Endothelial cell (in vitro differentiated cells): Measurements from ENCODE around the gene SUPT3H. TPM values are rescaled to one million over a fixed set of nuclear protein-coding genes. Genes with fewer than 3 reads are reported as not detected.
A peak's percentile ranks its signal among the peaks of the same experiment; 100 is the strongest.
"Not testable (repeated sequence)": the region's sequence is repeated elsewhere in the genome, so short reads cannot be mapped to it uniquely, and the experiment has no call there.

ENCODE experiments used
- DNase-seq: peaks from one replicate; pipeline ENCODE4 v3.0.0; 2021; ENCODE audit warnings: low spot score
- H3K27ac Mint-ChIP-seq: one replicate; pipeline ENCODE4 v1.8.0; 2021; ENCODE audit warnings: mixed read lengths, inconsistent platforms; ENCODE audit not compliant: unreplicated experiment
- H3K27me3 Mint-ChIP-seq: one replicate; pipeline ENCODE4 v1.8.0; 2021; ENCODE audit warnings: mild to moderate bottlenecking, moderate library complexity, mixed read lengths, inconsistent platforms; ENCODE audit not compliant: unreplicated experiment
- H3K36me3 Mint-ChIP-seq: one replicate; pipeline ENCODE4 v1.8.0; 2021; ENCODE audit warnings: mild to moderate bottlenecking, low read depth, mixed read lengths, inconsistent platforms; ENCODE audit not compliant: unreplicated experiment
- H3K4me1 Mint-ChIP-seq: one replicate; pipeline ENCODE4 v1.8.0; 2021; ENCODE audit warnings: mild to moderate bottlenecking, mixed read lengths, inconsistent platforms; ENCODE audit not compliant: unreplicated experiment
- H3K4me3 Mint-ChIP-seq: one replicate; pipeline ENCODE4 v1.8.0; 2021; ENCODE audit warnings: mild to moderate bottlenecking, mixed read lengths, inconsistent platforms; ENCODE audit not compliant: unreplicated experiment
- H3K9me3 Mint-ChIP-seq: one replicate; pipeline ENCODE4 v1.8.0; 2021; ENCODE audit warnings: mixed read lengths, inconsistent platforms; ENCODE audit not compliant: unreplicated experiment
- total RNA-seq: library from RNA; stranded (reverse); fragmentation: NEBNext Ultra II Directional; extraction: Animal tissue kit (Norgen Biotek cat#: 25700); gene quantifications from one replicate; pipeline ENCODE4 v1.2.1, GENCODE V29; 2021; ENCODE audit not compliant: unreplicated experiment
- TF ChIP-seq, protein P1 (sequence below): fragments of 200-600 bp; sonication (generic); IDR thresholded peaks from one replicate; pipeline ENCODE4 v1.5.0; 2021; ENCODE audit warnings: antibody characterized with exemption; ENCODE audit not compliant: unreplicated experiment

The SUPT3H gene
- total RNA-seq, 1 donor from 2014 or later, result 28.5 TPM

DNA sequence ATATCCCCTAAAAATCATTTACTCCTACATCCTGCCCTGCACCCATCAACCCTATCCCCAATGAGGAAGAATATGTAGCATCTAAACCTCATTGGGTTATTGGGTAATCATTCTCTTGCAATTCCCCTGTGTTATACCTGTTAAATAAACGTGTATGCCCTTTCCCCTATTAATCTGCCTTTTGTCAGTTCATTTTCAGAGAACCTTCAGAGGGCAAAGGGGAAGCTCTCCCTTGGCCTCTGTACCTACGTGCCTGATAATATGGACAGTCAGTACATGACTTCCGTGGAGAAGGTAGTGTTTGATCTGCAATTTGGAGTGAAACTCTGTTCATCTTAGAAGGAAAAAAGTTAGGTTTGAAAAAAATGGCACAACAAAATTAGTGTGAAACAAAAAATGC lies 223.1 kb downstream of the SUPT3H start:
- TF ChIP-seq, protein P1, sequence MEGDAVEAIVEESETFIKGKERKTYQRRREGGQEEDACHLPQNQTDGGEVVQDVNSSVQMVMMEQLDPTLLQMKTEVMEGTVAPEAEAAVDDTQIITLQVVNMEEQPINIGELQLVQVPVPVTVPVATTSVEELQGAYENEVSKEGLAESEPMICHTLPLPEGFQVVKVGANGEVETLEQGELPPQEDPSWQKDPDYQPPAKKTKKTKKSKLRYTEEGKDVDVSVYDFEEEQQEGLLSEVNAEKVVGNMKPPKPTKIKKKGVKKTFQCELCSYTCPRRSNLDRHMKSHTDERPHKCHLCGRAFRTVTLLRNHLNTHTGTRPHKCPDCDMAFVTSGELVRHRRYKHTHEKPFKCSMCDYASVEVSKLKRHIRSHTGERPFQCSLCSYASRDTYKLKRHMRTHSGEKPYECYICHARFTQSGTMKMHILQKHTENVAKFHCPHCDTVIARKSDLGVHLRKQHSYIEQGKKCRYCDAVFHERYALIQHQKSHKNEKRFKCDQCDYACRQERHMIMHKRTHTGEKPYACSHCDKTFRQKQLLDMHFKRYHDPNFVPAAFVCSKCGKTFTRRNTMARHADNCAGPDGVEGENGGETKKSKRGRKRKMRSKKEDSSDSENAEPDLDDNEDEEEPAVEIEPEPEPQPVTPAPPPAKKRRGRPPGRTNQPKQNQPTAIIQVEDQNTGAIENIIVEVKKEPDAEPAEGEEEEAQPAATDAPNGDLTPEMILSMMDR, result no peak
- Mint-ChIP-seq H3K9me3 (no peaks in the 10 kb centered on the region), H3K4me3 (no peak overlapping the region), H3K27ac (peak overlapping the region; percentile 4), H3K4me1 (peaks cover 14% of the 10 kb centered on the region), H3K36me3 (no peaks in the 10 kb centered on the region), H3K27me3 (peaks cover 1% of the 10 kb centered on the region)
- DNase-seq, result no peak

DNA sequence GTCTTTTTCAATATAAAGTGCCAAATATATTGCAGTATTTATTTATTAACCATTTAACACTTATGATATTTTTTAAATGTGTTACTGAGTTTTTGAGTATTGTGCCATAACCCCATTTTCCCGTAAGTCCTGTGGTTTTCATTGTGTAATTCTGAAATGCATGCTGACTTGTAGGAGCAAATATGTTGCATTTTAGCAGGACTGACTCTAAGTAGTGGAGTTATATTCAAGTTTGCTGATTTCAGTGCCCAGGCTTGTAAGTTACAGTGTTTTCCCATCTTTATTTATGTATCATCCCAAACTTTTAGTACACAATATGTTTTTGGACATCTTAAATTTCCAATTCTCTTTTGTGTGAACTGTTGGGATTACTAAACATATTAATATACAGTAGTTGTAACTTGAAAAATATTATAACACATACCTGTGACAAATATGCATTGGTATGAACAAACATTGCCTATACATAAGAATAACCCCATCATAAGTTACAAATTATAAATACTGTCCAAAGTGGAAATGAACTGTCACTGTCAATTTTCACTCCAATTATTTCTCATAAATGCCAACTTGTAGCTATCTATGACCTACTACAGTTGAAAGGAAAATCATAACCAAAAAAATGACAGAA lies 228.9 kb downstream of the SUPT3H start:
- H3K4me1 Mint-ChIP-seq, result peaks cover 2% of the 10 kb centered on the region
- DNase-seq, result no peak
- no peak overlapping the region for H3K27ac Mint-ChIP-seq
- no peaks in the 10 kb centered on the region for H3K9me3 Mint-ChIP-seq
- H3K4me3 Mint-ChIP-seq, result no peak overlapping the region
- TF ChIP-seq, protein P1, result no peak
- no peaks in the 10 kb centered on the region for H3K36me3 Mint-ChIP-seq
- no peaks in the 10 kb centered on the region for H3K27me3 Mint-ChIP-seq

DNA sequence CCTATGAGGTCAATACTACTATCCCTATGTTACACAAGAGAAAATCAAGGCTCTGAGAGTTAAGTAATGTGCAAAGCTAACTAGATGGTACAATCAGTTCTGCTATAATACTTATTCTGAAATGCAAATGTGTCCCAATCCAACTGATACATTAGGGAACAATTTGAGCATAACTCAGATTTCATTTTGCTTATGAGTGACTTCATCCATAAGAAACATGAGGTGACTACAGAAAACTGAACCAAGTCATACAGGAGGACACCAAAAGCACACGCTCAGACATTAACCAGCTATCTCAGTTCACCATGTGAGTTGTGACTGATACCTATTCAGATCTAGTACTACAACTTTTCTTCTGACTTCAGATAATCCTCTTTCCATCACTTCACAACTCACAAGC lies 229.5 kb downstream of the SUPT3H start:
- H3K36me3 Mint-ChIP-seq, result no peaks in the 10 kb centered on the region
- H3K4me3 Mint-ChIP-seq, result no peak overlapping the region
- no peak for DNase-seq
- no peak overlapping the region for H3K27ac Mint-ChIP-seq
- H3K27me3 Mint-ChIP-seq, result no peaks in the 10 kb centered on the region
- peaks cover 2% of the 10 kb centered on the region for H3K4me1 Mint-ChIP-seq
- no peaks in the 10 kb centered on the region for H3K9me3 Mint-ChIP-seq
- TF ChIP-seq, protein P1, result no peak

DNA sequence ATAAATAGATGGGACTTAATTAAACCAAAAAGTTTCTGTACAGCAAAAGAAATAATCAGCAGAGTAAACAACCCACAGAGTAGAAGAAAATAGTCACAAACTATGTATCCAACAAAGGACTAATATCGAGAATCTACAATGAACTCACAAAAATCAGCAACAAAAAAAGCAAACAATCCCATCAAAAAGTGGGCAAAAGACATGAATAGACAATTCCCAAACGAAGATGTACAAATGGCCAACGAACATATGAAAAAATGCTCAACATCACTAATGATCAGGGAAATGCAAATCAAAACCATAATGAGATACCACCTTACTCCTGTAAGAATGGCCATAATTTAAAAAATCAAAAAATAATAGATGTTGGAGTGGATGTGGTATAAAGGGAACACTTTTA lies 232.1 kb downstream of the SUPT3H start:
- not testable (repeated sequence) for H3K4me3 Mint-ChIP-seq, H3K4me1 Mint-ChIP-seq, DNase-seq, H3K27ac Mint-ChIP-seq, H3K9me3 Mint-ChIP-seq, H3K27me3 Mint-ChIP-seq, H3K36me3 Mint-ChIP-seq

DNA sequence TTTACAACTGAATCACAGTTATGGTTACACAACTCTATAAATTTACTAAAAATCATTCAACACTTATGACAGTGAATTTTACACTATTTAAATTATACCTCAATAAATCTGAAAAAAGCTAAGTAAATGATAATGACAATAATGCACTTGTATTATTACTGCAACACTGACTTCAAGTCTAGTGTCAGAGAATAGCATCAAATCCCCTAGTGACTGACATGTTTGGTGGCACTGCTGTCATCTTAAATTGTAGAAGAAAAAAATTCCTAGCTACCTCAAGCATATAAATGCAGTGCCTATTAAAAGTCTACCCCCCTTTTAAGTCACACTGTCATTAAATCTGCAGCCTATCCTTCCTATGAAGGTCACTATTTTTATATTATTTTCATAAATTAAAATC lies 239.0 kb downstream of the SUPT3H start:
- no peaks in the 10 kb centered on the region for H3K9me3 Mint-ChIP-seq
- peaks cover 2% of the 10 kb centered on the region for H3K27me3 Mint-ChIP-seq
- TF ChIP-seq, protein P1, result no peak
- no peaks in the 10 kb centered on the region for H3K4me1 Mint-ChIP-seq
- H3K36me3 Mint-ChIP-seq, result no peaks in the 10 kb centered on the region
- H3K4me3 Mint-ChIP-seq, result no peak overlapping the region
- no peak for DNase-seq
- H3K27ac Mint-ChIP-seq, result no peak overlapping the region
